Measurements from ENCODE around the gene NAV1. TPM values are rescaled to one million over a fixed set of nuclear protein-coding genes. Genes with fewer than 3 reads are reported as not detected.

The NAV1 gene
- total RNA-seq, 2 experiments from 2014 or later = 1.4 to 2.8 TPM

DNA sequence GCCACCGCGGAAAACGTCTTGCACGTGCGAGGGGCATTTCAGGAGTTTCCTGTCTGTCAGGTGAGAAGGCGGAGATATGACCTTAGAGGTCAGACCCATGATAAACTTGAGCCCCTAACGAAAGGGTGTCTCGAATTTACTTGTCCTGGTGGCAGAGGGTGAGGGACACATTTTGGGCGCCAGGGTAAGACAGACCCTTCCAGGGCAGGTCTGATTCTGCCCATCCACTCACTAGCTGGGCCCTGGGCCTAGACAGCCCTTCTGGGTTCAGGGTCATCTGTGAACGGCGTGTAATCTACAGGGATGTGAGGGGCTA, 31.6 kb upstream of the NAV1 start:
- CTCF ChIA-PET = interaction anchor here (0.8 to 24.1 kb wide), 7 partner anchors 9 to 202 kb away, joined by 3 to 597 read pairs (median 4); partner anchors contain the start of gene PHLDA3
- Mint-ChIP-seq H3K4me1 (peaks cover 58% of the 10 kb centered on the region), H3K27ac (peak overlapping the region; percentile 89), H3K36me3 (peaks cover 5% of the 10 kb centered on the region), H3K4me3 (peak overlapping the region; percentile 94), H3K9me3 (ENCODE audit: low read depth) (no peaks in the 10 kb centered on the region), H3K27me3 (no peaks in the 10 kb centered on the region)
- DNase-seq = no peak
- peak; percentile 10 for ATAC-seq

DNA sequence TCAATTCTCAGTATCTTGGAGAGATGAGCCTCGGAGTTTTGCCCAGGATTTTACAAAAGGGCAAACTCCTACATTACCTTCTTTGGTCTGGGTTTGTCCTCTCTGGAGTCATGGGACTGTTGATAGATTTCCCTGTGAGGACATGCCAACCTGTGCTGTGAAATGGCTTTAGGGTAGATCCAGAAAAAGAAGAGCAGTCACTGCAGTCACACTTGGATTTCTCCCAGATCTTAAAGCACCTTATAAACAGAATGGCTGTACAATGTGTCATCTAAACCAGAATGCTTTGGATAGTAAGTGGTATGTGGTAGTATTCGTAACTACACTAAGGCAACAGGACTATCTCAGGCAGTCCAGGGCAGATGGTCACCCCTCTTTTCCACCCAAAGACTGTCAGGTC, 30.1 kb upstream of the NAV1 start:
- ATAC-seq (no peak), DNase-seq (no peak)
- CTCF ChIA-PET = interaction anchor here (0.9 to 24.1 kb wide), 2 partner anchors 21 to 61 kb away, joined by 4 to 597 read pairs; no protein-coding TSS in a partner anchor
- Mint-ChIP-seq H3K4me3 (no peak overlapping the region), H3K27me3 (no peaks in the 10 kb centered on the region), H3K4me1 (peaks cover 56% of the 10 kb centered on the region), H3K36me3 (peaks cover 5% of the 10 kb centered on the region), H3K9me3 (ENCODE audit: low read depth) (no peaks in the 10 kb centered on the region), H3K27ac (no peak overlapping the region)

DNA sequence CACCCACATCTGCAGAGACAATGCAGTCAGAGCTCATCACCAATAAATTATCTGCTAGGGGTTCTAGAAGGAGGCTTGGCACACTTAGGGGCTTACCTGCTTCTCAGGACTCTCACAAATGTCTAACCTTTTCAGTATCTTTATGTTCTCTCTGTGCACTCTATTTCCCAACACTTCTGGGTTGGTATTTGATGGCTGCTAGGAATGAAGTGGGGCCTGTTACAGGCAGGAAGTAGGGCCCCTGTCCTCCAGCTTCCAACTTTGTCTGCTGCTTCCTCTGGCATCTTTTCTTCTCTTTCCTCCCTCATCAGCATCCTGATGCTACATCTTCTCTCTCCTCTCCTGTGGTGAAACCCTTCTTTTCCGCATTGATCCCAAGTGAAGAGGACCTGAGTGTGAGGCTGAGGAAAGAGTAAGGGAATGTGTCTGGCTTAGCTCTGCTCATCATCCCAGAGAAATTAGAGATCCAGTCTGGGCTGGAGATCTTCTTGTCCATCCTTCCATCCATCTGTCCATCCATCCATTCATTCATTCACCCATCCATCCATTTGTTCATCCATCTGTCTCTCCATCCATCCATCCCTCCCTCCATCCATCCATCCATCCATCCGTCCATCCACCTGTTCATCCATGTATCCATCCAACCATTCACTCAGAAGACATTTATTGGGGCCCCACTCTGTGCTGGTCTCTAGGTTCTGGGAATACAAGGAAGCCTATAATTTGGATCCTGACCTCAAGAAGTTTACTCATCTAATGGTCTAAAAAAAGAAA, 29.1 kb upstream of the NAV1 start:
- DNase-seq (no peak), ATAC-seq (no peak)
- peaks cover 52% of the 10 kb centered on the region for H3K4me1 Mint-ChIP-seq
- H3K36me3 Mint-ChIP-seq = peaks cover 5% of the 10 kb centered on the region
- no peaks in the 10 kb centered on the region for H3K9me3 Mint-ChIP-seq (ENCODE audit: low read depth)
- peak overlapping the region; percentile 47 for H3K27ac Mint-ChIP-seq
- CTCF ChIA-PET = interaction anchor here (0.8 to 24.1 kb wide), 4 partner anchors 22 to 74 kb away, joined by 3 to 597 read pairs (median 24); no protein-coding TSS in a partner anchor
- no peaks in the 10 kb centered on the region for H3K27me3 Mint-ChIP-seq
- no peak overlapping the region for H3K4me3 Mint-ChIP-seq

DNA sequence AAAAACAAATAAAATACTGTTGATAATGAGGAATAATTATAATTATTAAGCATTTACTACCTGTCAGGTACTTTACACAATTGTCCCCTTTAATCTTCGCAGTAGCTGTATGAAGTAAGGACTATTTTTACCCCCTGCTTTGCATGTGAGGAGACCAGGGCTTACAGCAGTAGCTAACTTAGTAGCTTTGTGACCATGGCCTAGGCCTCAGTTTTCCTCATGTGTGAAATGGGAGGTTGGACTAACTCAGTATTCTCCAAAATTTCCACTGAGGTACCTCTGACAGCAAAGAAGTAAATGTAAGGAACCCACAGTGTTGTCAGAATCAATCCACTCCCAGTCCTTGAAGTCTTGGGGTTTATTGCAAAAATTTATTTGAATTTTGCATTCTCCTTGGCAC, 28.2 kb upstream of the NAV1 start:
- ATAC-seq = no peak
- H3K9me3 Mint-ChIP-seq (ENCODE audit: low read depth) = no peaks in the 10 kb centered on the region
- H3K27me3 Mint-ChIP-seq = no peaks in the 10 kb centered on the region
- H3K4me3 Mint-ChIP-seq = no peak overlapping the region
- H3K36me3 Mint-ChIP-seq = peaks cover 5% of the 10 kb centered on the region
- peaks cover 49% of the 10 kb centered on the region for H3K4me1 Mint-ChIP-seq
- CTCF ChIA-PET = interaction anchor here (0.8 to 24.1 kb wide), 7 partner anchors 8 to 75 kb away, joined by 3 to 597 read pairs (median 45); partner anchors contain the start of gene PHLDA3
- DNase-seq = no peak
- no peak overlapping the region for H3K27ac Mint-ChIP-seq

DNA sequence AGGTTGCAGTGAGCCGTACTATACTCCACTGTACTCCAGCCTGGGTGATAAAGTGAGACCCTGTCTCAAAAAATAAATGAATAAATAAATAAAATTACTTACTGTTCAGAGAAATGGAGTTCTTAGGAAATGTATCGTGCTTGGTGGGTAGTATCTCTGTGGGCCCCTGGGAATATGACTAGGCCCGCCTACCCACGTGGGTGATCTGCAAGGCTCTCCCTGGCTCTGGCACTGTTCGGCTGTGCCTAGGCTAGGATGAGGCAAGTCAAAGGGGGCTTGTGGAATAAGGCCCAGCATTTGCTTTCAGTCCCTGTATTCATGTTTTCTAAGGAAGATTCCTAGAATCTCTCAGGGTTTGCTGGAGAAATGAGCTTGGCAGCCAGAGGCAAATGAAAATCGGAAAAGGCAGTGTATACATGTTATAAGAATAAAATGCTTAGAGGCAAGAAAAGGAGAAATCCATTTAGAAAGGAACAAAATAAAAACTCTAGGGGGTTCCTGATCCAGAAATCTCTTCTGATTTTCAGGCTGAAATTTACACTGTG, 27.5 kb upstream of the NAV1 start:
- peaks cover 3% of the 10 kb centered on the region for H3K36me3 Mint-ChIP-seq
- H3K9me3 Mint-ChIP-seq (ENCODE audit: low read depth) = no peaks in the 10 kb centered on the region
- ATAC-seq (no peak), DNase-seq (no peak)
- CTCF ChIA-PET = interaction anchor here (0.9 to 24.1 kb wide), 19 partner anchors 9 to 318 kb away, joined by 3 to 597 read pairs (median 14); partner anchors contain the start of gene PHLDA3
- H3K4me3 Mint-ChIP-seq = no peak overlapping the region
- H3K4me1 Mint-ChIP-seq = peaks cover 47% of the 10 kb centered on the region
- H3K27ac Mint-ChIP-seq = no peak overlapping the region
- no peaks in the 10 kb centered on the region for H3K27me3 Mint-ChIP-seq

DNA sequence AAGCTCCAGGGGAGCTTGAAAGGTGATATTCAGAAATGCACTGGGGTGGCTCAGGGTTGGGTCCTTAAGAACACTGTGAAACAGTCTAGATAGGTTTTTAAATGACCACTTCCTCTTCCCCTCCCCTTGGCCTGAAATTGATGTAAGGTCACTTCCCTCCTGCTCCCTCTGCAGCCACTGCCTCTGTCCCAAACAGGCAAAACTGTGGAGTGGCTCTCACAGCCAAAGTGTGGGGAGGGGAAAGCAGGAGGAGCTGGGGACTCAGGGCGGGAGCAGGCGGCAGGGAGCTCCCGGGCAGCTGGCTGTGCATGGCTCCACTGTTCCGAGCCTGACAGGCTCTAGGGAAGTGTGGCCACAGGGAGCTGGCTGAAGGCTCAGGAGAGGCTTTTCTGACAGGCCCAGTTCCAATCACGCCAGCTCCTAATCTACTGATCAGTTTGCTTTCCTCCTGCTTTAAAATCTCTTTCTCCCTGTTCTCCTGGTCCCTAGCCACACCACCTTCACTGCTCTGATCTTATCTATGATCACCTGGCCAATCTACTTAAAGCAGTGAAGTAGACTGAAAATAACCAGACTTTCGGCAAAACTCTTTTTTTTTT, 26.9 kb upstream of the NAV1 start:
- Mint-ChIP-seq H3K9me3 (ENCODE audit: low read depth) (no peaks in the 10 kb centered on the region), H3K4me1 (peaks cover 48% of the 10 kb centered on the region), H3K27ac (no peak overlapping the region), H3K36me3 (peaks cover 3% of the 10 kb centered on the region), H3K27me3 (no peaks in the 10 kb centered on the region), H3K4me3 (no peak overlapping the region)
- ATAC-seq (no peak), DNase-seq (no peak)
- CTCF ChIA-PET = interaction anchor here (0.9 to 24.1 kb wide), 24 partner anchors 9 to 334 kb away, joined by 3 to 597 read pairs (median 12); partner anchors contain the start of genes NAV1 and PHLDA3

DNA sequence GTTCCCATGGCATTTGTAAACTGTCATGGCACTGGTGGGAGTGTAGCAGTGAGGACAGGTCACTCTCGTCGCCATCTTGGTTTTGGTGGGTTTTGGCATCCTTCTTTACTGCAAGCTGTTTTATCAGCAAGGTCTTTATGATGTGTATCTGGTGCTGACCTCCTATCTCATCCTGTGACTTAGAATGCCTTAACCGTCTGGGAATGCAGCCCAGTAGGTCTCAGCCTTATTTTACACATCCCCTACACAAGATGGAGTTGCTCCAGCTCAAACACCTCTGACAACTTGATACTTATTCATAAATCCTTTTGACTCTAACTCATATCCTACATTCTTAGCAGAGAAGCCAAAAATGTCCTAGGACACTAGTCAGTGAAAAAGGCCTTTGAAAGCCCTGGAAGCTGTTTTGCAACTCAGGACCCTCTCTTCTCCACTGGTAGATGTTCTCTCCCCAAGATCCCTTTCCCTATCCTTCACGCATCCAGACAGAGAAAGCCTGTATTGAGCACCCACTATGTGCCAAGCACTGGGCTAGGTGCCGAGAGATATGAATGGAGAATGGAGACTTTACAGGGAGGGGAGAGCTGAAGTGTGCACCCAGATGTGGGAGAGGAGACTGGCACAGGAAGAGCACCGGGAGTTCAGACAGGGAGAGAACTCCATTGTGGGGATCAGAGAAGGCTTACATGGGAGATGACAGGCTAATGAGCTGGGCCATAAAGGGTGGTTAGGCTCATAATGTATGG, 25.3 kb upstream of the NAV1 start:
- Mint-ChIP-seq H3K4me3 (no peak overlapping the region), H3K36me3 (peaks cover 3% of the 10 kb centered on the region), H3K27me3 (no peaks in the 10 kb centered on the region), H3K9me3 (ENCODE audit: low read depth) (no peaks in the 10 kb centered on the region), H3K4me1 (peaks cover 38% of the 10 kb centered on the region), H3K27ac (no peak overlapping the region)
- DNase-seq (no peak), ATAC-seq (no peak)
- CTCF ChIA-PET = interaction anchor here (0.7 to 24.1 kb wide), 32 partner anchors 9 to 469 kb away, joined by 3 to 597 read pairs (median 6); partner anchors contain the start of genes NAV1, PHLDA3, RNPEP and TIMM17A

DNA sequence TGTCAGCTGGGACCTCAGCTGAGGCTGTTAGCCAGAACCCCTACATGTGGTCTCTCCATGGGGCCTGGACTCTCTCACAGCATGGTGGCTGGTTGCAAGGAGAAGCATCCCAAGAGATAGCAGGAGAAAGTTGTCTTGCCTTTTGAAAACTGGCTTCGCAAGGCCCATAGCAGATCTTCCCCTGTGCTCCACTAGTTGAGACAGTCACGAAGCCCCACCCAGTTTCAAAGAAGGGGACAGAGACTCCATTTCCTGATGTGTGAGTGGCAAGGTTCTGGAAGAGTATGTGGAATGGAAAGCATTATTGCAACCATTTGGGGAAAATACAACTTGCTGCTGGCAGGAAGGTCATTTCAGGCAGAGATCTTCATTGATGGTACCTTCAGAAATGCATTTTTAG, 24.5 kb upstream of the NAV1 start:
- no peak for ATAC-seq
- H3K9me3 Mint-ChIP-seq (ENCODE audit: low read depth) = no peaks in the 10 kb centered on the region
- no peaks in the 10 kb centered on the region for H3K27me3 Mint-ChIP-seq

DNA sequence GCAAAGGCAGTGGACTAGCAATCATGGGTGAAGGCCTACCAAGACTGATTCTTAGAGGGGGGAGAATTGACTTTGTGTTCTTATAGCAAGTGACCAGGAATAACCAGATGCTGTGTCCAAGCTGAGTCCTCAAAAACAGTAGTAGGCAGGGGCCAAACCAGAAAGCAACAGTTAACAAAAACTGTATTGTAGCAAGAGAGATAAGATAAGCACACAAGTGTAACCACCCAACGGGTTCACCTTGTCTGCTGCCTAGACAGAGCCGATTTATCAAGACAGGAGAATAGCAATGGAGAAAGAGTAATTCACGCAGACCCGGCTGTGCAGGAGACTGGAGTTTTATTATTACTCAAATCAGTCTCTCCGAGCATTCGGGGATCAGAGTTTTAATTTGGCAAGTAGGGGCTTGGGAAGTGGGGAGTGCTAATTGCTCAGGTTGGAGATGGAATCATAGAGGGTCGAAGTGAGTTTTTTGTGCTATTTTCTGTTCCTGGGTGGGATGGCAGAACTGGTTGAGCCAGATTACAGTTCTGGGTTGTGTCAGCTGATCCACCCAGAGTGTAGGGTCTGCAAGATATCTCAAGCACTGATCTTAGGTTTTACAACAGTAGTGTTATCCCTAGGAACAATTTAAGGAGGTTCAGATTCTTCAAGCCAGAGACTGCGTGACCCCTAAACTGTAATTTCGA, 23.7 kb upstream of the NAV1 start:
- DNase-seq (no peak), ATAC-seq (no peak)
- Mint-ChIP-seq H3K4me3 (no peak overlapping the region), H3K9me3 (ENCODE audit: low read depth) (no peaks in the 10 kb centered on the region), H3K4me1 (peaks cover 23% of the 10 kb centered on the region), H3K27ac (no peak overlapping the region), H3K27me3 (no peaks in the 10 kb centered on the region), H3K36me3 (no peaks in the 10 kb centered on the region)
- CTCF ChIA-PET = interaction anchor here (1.3 to 24.1 kb wide), 4 partner anchors 16 to 79 kb away, joined by 3 to 597 read pairs (median 90); no protein-coding TSS in a partner anchor

More for the DNA sequence above, 24.5 kb upstream of the NAV1 start:
- peaks cover 30% of the 10 kb centered on the region for H3K4me1 Mint-ChIP-seq
- no peak for DNase-seq
- H3K4me3 Mint-ChIP-seq = no peak overlapping the region
- peaks cover 3% of the 10 kb centered on the region for H3K36me3 Mint-ChIP-seq
- CTCF ChIA-PET = interaction anchor here (2.1 to 24.1 kb wide), 7 partner anchors 12 to 79 kb away, joined by 12 to 597 read pairs (median 45); partner anchors contain the start of gene NAV1
- H3K27ac Mint-ChIP-seq = no peak overlapping the region

DNA sequence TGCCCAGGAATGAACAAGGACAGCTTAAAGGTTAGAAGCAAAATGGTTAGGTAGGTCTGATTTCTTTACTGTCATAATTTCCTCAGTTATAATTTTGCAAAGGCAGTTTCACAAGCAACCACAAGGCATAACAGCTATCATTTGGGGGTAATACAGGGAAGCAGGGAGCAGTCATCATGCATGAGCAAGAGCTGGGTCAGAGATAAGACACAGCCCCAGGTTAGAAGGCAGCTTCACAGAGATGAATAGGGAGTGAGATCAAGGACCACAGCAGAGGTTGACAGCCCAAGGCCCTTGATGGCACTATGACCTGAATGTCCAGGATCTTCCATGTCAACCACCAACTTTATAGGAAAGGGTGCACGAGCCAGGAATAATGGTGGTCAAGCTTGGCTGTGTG, 23.0 kb upstream of the NAV1 start:
- H3K9me3 Mint-ChIP-seq (ENCODE audit: low read depth) = no peaks in the 10 kb centered on the region
- no peak overlapping the region for H3K27ac Mint-ChIP-seq
- ATAC-seq = peak; percentile 45
- CTCF ChIA-PET = interaction anchor here (1.3 to 24.1 kb wide), 4 partner anchors 17 to 80 kb away, joined by 3 to 597 read pairs (median 90); no protein-coding TSS in a partner anchor
- no peak for DNase-seq
- H3K36me3 Mint-ChIP-seq = no peaks in the 10 kb centered on the region
- H3K4me1 Mint-ChIP-seq = peaks cover 23% of the 10 kb centered on the region
- no peaks in the 10 kb centered on the region for H3K27me3 Mint-ChIP-seq
- H3K4me3 Mint-ChIP-seq = no peak overlapping the region

DNA sequence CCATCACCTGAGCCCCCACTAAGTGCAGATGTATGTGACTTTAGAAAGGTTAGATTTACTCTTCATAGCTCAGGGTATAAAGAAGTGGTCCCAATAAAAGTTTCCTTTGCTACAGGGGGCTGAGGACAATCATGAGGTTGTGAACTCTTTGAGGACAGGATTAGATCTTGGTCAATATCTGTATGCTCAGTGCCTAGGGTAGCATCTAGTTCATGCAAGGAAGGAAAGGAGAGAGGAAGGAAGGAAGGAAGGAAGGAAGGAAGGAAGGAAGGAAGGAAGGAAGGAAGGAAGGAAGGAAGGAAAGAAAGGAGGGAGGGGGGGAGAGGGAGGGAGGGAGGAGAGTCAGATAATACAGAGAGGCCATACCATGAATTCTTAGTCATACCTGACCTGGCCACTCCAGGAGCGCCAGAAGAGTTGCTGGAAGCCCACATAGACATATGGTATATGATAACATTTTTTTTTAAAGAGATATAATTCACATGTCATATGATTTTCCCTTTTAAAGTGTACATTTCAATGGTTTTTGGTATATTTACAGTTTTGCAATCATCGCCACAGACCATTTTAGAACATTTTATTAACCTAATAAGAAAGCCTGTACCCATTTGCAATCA, 22.3 kb upstream of the NAV1 start:
- H3K9me3 Mint-ChIP-seq (ENCODE audit: low read depth) = no peaks in the 10 kb centered on the region
- peaks cover 21% of the 10 kb centered on the region for H3K4me1 Mint-ChIP-seq
- ATAC-seq (no peak), DNase-seq (no peak)
- CTCF ChIA-PET = interaction anchor here (1.3 to 24.1 kb wide), 4 partner anchors 18 to 81 kb away, joined by 3 to 597 read pairs (median 90); no protein-coding TSS in a partner anchor
- no peak overlapping the region for H3K4me3 Mint-ChIP-seq
- no peaks in the 10 kb centered on the region for H3K27me3 Mint-ChIP-seq
- H3K27ac Mint-ChIP-seq = no peak overlapping the region
- peaks cover 2% of the 10 kb centered on the region for H3K36me3 Mint-ChIP-seq

DNA sequence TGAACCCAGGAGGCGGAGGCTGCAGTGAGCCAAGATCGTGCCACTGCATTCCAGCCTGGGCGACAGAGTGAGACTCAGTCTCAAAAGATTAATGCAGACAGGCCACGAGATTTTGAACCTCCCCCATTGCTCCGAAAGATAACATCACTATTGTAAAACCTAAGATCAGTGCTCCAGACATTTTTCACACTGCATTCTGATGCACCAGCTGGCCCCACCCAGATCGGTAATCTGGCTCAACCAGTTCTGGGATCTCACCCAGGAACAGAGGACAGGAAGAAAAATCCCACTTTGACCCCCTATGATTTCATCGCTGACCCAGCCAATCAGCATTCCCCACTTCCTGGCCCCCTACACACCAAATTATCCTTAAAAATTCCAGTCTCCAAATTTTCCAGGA, 21.3 kb upstream of the NAV1 start:
- H3K36me3 Mint-ChIP-seq = peaks cover 9% of the 10 kb centered on the region
- DNase-seq = no peak
- no peak overlapping the region for H3K27ac Mint-ChIP-seq
- peaks cover 3% of the 10 kb centered on the region for H3K9me3 Mint-ChIP-seq (ENCODE audit: low read depth)
- CTCF ChIA-PET = interaction anchor here (1.2 to 24.1 kb wide), 3 partner anchors 30 to 70 kb away, joined by 4 to 597 read pairs (median 135); no protein-coding TSS in a partner anchor
- H3K4me1 Mint-ChIP-seq = peaks cover 14% of the 10 kb centered on the region
- H3K27me3 Mint-ChIP-seq = no peaks in the 10 kb centered on the region
- no peak for ATAC-seq
- H3K4me3 Mint-ChIP-seq = no peak overlapping the region

Measured in activated CD8-positive, alpha-beta memory T cell treated with anti-CD3 and anti-CD28 coated beads, Interleukin-2, amount 10 ng/mL, durations not matched to agents 7 days and 5 days (primary cell).